GM19238 (cell line): Measurements from ENCODE around the gene ORM2.

Experiments
- DNase-seq: peaks from one replicate; pipeline ENCODE4 v3.0.0; 2011; ENCODE audit warnings: low spot score; ENCODE audit not compliant: insufficient read length

ORM2 gene

DNA sequence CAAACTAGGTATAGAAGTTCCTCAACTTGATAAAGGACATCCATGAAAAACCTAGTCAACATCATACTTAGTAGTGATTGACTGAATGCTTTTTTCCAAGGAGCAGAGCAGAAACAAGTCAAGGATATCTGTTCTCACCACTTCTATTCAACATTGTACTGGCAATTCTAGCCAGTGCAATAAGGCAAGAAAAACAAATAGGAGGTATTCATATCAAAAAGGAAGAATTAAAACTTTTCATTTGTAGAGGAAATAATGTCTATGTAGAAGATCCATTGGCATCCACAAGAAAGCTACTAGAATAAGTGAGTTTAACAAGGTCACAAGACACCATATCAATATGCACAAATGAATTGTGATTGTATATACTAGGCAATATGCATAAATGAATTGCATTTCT lies 35.0 kb upstream of the ORM2 start:
- DNase-seq = no peak

DNA sequence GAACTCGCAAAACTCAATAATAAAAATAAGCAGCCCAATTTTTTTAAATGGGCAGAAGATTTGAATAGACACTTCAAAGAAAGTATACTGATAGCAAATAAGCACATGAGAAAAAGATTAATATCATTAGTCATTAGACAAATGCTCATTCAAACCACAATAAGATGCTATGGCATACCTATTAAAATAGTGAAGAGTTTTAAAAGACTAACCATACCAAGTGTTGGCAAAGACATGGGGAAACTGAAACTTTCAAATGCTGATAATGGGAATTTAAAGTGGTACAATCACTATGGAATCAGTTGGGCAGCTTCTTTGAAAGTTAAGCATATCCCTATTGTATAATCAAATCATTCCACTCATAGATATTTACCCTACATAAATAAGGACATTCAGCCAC lies 33.3 kb upstream of the ORM2 start:
- no peak for DNase-seq

DNA sequence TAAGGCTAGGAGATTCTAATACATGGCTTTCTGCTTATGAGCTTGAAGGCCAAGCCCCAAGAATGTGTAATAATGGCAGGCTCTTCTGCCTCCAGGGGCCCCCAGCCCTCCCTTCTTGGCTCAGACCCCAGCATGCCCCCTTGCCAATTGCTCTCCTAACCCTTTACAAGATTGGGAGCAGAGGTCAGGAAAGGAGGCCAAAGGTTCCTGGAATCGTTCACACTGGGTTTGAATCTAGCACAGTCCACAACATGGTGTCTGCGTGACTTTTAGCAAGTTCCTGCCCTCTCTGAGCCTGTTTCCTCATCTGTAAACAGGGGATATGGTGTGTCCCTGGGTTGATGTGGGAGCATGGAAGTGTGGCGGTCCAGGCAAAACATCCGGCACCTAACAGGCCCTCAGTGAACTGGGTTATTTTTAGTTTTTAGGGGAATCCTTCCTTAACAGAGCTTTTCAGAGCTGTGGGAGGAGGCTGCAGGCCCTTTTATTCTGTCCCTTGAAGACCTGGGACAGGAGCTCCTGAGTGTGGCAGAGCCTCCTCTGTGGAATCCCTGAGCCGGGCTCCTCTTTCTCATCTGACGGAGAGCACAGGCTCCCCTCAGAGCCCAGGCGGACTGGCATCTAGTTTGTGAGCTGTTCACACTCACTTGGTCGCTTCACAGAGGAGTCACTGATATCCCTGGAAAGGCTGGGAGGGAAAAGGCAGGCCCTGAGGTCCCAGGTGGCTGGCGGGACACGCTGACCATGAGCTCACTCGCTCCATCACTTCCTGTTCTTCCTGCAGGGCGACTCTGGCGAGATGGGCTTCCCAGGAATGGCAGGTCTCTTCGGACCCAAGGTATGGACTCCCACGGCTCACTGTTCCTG lies 30.1 kb upstream of the ORM2 start:
- DNase-seq = no peak

DNA sequence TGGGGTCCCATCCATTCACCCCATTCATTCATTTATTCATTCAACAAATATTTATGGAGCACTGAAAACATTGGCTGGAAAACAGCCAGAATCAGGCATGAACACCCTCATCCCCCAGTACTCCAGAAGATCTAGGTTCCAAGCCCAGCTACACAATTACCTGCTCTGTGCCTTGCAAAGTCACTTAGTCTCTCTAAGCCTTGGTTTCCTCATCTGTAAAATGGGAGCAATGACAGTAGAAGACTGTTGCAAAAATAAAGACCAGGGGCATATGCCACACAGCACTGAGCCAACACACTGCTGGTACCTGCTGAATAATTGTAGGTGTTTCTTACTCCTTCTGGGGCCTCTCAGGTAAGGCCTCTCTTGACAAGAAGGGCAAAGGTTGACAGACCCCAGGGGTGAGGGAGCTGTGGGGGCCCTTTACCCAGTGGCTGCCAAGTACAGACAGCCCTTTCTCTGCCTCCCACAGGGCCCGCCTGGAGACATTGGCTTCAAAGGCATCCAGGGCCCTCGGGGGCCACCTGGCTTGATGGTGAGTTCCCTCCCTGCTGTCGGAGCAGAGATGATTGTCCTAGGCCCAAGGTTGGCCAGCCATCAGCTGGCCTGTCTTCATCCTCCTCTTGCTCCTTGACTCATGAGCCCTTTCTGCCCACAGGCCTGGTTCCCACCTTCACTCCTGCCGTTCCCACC lies 29.4 kb upstream of the ORM2 start:
- DNase-seq = no peak

DNA sequence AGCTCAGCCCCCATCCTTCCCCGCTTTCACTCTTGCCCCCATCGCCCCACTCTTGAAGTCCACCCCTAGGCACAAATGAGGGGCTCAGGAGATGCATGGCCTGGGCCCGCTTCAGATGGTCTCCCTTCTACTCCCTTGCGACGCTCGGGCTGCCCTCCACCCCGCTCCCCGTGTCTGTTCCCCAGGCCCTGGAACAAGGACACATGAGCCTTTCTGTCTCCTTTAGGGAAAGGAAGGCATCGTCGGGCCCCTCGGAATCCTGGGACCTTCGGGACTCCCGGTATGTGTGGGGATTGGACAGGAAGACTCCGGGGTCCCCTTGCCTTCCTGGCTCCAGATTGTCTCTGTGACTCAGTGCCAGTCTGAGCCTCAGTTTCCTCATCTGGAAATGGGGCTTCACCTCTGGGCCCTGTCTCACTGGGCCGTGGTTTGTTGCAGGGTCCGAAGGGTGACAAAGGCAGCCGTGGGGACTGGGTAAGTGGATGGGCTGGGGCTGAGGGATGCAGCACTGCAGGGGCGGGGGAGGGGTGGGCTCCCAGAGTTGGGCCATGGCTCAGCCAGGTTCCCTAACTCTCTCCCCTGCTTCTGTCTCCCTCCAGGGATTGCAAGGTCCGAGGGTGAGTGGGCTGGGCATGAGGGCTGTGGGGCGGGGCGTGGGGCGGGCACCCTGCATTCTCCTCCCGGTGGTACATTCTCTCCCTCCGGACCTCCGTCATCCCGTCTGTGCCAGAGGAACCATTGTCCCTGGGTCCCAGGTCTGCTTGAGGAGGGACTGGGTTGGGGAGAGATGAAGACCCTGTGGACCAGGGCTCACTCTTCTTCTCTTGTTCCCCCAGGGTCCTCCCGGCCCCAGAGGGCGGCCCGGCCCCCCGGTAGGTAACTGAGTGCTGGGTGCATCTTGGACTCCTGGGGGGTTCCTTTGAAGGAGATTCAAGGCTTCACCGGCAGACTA lies 28.5 kb upstream of the ORM2 start:
- no peak for DNase-seq

DNA sequence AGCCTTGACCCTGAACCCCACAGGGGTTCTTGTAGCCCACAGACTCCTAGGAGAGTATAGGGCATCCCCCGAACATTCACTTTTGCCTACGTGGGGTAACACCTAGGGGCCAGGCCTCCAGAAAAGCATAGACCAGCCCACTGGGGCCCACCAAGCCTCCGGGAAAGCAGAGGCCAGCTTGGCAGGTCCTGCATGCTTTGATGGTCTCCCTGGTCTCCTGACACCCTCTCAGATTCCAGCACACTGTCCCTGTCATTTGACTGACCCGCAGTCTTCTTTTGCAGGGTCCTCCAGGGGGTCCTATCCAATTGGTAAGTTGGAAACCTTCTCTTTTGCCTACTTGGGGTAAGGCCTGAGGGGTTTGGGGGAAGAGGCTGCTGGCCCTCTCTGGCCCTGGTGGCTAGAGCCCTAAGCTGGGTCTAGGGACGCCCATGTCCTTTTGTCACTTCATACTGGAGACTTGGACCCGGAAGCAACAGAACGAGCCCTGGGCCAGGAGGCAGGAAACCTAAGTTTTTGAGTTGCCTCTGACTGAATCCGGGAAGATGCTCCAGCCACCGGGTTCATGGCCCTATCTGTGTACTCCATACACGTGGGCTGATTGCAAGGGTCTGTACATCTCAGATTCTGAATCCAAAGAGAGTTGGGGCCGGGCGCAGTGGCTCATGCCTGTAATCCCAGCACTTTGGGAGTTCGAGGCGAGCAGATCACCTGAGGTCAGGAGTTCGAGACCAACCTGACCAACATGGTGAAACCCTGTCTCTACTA lies 27.7 kb upstream of the ORM2 start:
- DNase-seq = no peak

DNA sequence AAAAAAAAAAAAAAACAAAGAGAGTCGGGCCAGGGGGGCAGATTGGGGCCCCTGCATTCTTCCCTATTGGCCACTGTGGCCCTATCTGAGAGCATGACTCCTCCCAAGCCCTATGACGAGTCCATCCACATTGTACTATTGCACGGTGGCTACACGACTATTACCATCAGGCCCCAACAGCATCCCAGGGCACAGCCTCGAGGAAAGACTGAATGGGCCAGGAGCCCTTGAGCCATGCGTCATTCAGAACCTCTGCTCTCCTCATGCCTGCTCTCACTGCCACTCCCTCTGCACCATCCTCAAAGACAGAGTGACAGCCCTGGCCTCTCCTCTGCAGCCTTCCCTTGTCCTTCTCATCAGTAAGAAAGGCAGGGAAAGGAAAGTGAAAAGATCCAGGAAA lies 26.9 kb upstream of the ORM2 start:
- DNase-seq = no peak

DNA sequence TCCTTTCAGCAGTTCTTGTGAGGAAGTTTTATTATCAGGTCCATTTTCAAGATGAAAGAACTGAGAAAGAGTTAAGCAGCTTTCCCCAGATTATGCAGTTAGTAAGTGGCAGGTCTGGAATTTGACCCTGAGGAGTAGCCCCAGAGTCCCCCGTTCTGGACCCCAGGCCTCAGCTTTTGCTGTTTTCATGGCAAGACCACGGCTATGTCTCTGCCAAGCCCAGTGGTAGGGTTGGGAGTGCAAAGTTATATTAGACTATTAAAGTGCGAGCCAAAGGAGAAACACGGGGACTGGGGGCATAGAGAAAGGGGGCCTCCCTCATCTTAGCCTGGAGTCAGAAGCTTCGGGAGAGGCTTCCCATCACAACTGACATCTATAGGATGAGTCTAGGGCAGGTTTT lies 26.1 kb upstream of the ORM2 start:
- no peak for DNase-seq

DNA sequence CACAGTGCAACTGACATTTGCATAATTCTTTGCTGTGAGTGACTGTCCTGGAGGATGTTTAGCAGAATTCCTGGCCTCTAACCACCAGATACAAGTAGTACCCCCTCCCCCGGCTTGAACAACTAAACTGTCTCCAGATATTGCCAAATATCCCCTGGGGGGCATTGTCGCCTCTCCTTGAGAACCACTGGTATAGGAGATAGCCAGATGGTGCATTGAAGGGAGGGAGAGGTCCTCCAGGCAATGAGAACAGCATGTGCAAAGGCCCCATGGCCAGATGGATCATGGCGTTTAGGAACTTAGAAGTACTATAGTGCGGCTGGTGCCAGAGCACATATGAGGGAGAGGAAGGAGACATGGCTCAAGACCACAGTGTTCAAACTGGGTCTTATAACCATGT lies 25.7 kb upstream of the ORM2 start:
- no peak for DNase-seq

DNA sequence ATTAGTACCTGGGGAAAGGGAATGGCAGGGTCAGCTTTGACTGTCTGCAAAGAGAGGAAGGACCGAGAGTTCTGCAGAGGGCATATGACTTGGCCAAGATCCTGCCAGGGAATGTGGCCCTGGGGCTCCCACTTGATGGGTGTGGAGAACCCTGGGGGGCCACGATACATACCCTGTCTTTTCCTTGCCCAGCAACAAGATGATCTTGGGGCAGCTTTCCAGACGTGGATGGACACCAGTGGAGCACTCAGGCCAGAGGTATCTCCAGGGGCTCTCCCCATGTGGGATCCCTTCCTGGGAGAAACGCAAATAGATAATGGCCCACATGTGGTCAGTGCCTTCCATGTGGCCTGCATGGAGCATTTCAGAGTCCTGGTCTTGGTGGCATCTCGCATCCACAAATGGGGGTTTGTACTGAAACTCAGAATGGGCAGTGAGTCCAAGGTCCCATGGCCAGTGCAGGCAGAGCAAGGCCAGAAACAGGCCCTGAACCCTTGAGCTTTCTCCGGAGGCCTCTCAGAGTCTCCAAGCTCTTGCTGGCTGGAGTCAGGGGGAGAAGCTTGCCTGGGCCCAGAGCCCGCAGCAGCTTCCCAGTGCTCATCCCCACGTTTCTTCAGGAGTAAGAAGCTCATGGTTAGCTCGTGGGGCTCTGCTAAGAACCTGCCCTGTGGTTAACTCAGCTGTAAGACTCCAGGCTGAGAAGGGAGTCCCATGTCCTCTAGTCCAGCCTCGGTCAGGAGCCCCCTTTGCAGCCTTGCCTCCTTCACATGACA lies 25.1 kb upstream of the ORM2 start:
- DNase-seq = no peak

DNA sequence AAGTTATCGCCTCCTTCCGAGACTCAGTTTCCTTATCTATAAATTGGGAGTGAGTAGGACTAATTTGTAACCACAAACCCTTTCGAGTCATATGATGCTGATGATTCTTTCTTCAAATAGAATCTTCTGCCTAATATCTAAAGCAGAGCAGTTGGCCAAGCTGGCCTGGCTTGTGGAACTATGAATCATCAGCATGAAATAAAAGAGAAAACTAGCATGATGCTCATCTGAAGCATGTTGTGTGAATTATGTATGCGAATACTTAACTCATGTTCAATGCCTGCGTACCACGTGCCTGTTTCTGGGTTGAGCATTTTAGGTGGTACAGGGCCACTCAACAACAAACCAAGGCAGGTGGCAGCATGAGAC lies 21.8 kb upstream of the ORM2 start:
- DNase-seq = no peak

DNA sequence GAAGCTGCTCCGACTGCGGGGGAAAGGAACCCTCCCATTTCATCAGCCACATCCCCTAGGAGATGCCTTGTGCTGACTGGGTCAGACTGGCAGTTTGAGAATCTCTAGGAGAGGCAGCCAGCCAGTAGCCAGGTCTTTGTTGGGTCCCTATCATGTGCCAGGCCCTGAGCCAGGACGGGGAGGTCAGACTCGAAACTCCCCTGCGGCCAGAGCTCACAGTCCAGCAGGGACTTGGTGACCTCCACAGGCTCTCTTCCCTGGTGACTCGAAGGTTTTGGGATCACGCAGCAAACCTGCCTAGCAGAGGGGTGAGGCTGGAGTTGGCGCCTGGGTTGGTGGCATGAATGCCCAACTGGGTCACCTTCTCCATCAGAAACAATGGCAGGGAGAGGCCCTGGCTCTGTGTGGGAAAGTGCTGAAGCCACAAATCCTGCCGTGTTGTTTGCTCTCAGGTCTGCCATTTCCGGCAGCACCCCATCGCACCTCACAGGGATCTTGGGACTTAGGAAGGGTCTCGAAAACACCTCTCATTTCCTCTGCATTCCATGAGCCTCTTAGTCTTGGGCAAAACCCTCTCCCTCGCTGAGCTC lies 21.2 kb upstream of the ORM2 start:
- no peak for DNase-seq

DNA sequence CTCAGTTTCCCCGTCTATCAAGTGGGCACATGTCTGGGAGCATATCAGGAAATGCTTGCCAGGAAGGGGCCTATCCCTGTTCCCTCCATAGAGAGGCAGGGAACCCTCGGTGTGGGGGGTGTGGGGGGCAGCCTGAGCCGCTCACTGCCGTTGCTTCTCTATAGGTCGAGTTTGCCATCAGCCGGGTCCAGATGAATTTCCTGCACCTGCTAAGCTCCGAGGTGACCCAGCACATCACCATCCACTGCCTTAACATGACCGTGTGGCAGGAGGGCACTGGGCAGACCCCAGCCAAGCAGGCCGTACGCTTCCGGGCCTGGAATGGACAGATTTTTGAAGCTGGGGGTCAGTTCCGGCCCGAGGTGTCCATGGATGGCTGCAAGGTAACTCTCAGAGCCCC lies 20.6 kb upstream of the ORM2 start:
- DNase-seq = no peak

DNA sequence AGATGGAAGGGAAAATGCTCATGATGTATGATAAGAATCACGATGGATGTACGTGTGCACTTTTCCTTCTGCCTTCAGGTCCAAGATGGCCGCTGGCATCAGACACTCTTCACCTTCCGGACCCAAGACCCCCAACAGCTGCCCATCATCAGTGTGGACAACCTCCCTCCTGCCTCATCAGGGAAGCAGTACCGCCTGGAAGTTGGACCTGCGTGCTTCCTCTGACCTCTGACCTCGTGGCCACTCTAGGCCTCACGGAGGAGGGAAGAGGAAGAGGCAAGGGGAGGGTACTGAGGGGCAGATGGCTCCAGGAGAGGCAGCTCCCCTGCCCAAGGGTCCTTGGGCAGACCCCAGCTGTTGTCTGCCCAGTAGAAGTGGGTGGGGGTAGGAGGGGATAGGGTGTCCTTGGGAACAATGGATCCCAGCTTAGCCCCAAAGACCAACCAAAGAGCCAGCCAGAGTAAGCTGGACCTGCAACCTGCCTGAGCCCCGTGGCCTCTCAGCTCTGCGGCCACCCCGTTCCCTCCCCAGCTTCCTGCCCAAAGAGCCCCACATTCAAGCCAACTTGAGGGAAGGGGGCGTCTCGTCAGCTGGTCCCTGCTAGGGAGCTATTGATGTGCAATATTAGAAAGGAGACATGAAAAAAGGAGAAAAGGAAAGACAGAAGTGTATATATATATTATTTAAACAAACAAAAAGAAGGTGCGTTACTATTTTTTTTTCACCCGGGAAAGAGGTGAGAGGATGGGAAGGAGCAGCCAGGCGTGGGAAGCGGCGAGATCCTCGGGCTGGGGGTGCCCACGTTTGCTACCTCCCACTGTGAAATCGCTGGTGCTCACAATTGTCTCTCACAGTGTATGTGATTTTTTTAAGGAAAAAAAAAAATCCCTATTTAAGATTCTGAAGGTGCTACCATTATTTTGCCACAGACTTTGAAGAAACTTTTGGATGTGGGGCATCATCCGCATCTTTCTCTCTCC lies 18.9 kb upstream of the ORM2 start:
- DNase-seq = no peak

DNA sequence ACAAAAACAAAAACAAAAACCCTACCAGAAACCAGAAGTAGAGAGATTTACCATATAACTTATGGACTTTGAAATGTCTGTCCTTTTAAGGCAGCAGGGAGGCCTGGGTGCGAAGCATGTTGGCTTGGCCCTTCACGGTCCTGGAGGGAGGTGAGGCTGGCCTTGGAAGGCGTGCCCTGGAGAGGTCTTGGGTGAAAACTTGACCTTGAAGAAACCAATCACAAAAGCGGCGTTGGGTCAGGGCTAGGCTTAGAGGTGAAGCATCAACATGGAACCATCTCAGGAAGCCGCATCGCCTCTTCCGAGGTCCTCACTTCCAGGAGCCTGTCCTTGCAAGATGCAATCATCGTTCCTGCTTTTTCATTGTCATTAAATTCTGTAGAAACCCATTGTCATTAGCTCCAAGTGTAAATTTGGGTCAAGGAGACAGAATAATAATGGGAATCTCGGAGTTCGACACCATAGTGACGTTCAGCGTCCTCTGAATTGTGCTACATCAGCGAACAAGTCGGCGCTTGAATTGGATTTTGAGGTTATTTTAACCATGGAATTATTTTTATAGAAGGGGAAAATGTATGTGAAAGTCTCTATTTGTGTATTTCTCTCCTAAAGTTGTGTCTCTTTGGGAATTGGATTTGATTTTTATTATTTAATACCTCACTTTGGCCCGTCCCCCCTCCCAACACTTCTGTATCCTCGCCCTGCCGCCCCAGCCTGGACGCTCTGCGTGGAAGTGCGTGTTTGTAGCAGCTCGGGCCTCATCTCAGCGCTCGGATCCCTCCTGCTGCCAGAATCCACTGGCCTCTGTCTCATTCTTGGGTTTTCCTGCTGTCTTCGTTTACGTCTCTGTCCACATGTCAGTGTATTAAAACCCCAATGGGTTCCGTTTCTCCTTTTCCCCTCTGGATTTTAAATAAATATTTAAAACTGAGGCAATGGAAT lies 17.8 kb upstream of the ORM2 start:
- no peak for DNase-seq

DNA sequence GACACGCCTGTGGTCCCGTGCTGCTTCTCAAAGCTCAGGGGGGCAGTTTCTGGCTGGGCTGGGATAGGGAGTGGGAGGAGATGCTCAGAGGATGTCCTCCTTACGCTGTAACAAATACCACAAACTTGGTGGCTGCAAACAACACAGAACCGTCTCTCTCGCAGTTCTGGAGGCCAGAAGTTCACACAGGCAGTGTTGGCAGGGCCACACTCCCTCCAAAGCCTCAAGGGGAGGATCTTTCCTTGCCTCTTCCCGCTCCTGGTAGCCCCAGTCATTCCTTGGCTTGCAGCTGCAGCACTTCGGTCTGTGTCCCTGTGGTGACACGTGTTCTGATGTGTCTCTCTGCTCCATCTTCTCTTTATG lies 17.2 kb upstream of the ORM2 start:
- DNase-seq = no peak

DNA sequence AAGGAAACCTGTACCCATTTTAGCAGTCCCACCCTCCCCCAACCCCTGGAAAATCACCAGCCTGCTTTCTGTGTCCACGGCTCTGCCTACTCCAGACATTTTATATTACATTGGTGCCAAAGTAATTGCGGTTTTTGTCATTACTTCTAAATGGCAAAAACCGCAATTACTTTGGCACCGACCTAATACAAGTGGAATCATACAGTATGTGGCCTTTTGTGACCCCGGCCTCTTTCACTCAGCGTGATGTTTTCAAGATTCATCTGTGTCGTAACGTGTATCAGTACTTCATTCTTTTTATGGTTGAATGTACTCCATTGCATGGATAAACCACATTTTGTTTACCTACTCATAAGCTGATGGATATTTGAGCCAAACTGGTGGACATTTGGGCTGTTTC lies 16.5 kb upstream of the ORM2 start:
- DNase-seq = no peak
